Parathyroid adenoma (tissue), 2 donors: ENCODE measurements around the gene CRIM1.

Source experiments
- H2AFZ ChIP-seq: fragments of 300-600 bp; sonication (generic); one replicate; pipeline ENCODE4 v1.7.0; 2017; ENCODE audit warnings: antibody characterized with exemption, mild to moderate bottlenecking
- H3K27ac ChIP-seq: fragments of 300-600 bp; sonication (generic); one replicate; pipeline ENCODE4 v1.7.0; 2017
- H3K27me3 ChIP-seq: fragments of 300-600 bp; sonication (generic); one replicate; pipeline ENCODE4 v1.7.0; 2017; ENCODE audit warnings: low read length; ENCODE audit not compliant: control insufficient read depth, insufficient read depth
- H3K36me3 ChIP-seq: fragments of 300-600 bp; sonication (generic); one replicate; pipeline ENCODE4 v1.7.0; 2017; ENCODE audit warnings: low read length; ENCODE audit not compliant: control insufficient read depth, insufficient read depth
- H3K4me1 ChIP-seq: fragments of 300-600 bp; sonication (generic); one replicate; pipeline ENCODE4 v1.7.0; 2017; ENCODE audit warnings: control low read depth
- H3K4me2 ChIP-seq: fragments of 300-600 bp; sonication (generic); one replicate; pipeline ENCODE4 v1.7.0; 2017; ENCODE audit warnings: low read length
- H3K4me3 ChIP-seq: fragments of 300-600 bp; sonication (generic); one replicate; pipeline ENCODE4 v1.7.0; 2017; ENCODE audit warnings: low read depth, low read length
- H3K79me2 ChIP-seq: fragments of 300-600 bp; sonication (generic); one replicate; pipeline ENCODE4 v1.7.0; 2017; ENCODE audit warnings: control low read depth
- H3K9ac ChIP-seq: fragments of 300-600 bp; sonication (generic); one replicate; pipeline ENCODE4 v1.7.0; 2017; ENCODE audit warnings: mild to moderate bottlenecking
- H3K9me3 ChIP-seq: fragments of 300-600 bp; sonication (generic); one replicate; pipeline ENCODE4 v1.7.0; 2017; ENCODE audit warnings: low read length; ENCODE audit not compliant: control insufficient read depth
- CTCF ChIP-seq: fragments of 300-600 bp; sonication (generic); IDR thresholded peaks from one replicate; pipeline ENCODE4 v1.7.0; 2017; ENCODE audit warnings: antibody characterized with exemption, mild to moderate bottlenecking
- donor health status: primary hyperparathyroidism.

Gene CRIM1

DNA sequence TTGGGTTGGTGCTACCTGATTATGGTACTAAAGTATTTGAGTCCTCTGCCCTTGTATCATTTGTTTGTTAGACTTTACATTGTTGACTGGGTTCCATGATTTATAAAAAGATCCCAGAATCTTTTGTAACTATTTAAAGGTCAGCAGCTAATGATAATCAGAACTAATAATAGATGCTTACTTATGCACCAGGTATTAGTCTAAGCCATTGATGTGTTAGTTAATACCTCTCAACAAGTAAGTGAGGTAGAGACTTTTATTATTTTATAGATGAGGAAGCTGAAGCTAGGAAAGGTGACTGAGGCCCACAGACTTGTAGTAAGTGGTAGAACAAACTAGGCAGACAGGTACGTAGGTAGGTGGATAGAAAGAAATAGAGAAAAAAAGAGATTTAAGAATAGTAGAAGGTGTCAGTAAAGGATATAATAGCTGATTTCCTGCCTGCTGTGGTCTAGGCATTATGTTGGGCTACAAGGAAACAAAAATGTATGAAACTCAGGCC, 68.1 kb downstream of the CRIM1 start:
- no peaks in the 10 kb centered on the region for H3K4me1 ChIP-seq
- no peak overlapping the region for H2AFZ ChIP-seq
- H3K4me3 ChIP-seq, result no peak overlapping the region
- H3K9me3 ChIP-seq, result no peaks in the 10 kb centered on the region
- no peaks in the 10 kb centered on the region for H3K27me3 ChIP-seq
- H3K9ac ChIP-seq, result no peak overlapping the region
- no peak overlapping the region for H3K4me2 ChIP-seq
- no peak overlapping the region for H3K27ac ChIP-seq
- H3K79me2 ChIP-seq, result peaks cover 14% of the 10 kb centered on the region
- no peak for TF ChIP-seq CTCF
- no peaks in the 10 kb centered on the region for H3K36me3 ChIP-seq

DNA sequence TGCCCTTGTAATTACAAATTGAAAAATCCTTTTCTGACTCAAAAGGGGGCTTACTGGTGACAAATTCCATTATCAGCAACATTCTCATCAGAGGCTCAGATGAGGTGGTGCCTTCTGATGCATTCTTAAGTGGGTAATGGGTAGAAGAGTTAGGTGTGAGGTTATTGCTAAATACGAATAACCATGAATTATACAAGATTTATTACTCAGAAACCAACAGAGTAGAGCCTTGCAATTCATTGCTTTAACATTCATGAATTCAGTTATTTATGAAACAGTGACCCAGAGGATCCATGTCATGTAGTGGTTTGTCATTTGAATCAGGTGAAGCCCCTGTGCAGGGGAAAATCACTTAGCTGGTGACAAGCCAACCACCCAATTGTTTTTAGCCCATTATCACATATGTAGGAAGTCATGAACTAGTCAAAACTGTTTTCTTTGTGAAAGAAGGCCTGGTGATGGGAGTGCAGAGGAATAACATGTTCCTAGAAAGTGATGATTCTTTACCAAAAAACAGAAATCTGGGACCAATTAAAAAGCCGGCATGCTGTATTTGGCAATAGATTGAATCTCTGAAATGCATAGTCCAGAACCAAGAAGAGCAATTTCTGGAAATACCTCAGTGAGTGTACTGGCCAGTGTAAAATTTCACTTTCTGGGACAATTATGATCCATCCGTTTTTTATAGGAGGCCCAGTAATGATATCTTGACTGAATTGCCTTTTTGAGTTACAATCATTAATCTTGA, 70.2 kb downstream of the CRIM1 start:
- no peaks in the 10 kb centered on the region for H3K9me3 ChIP-seq
- no peak overlapping the region for H2AFZ ChIP-seq
- H3K79me2 ChIP-seq, result peaks cover 9% of the 10 kb centered on the region
- no peak for TF ChIP-seq CTCF
- no peaks in the 10 kb centered on the region for H3K27me3 ChIP-seq
- H3K36me3 ChIP-seq, result no peaks in the 10 kb centered on the region
- no peak overlapping the region for H3K27ac ChIP-seq
- H3K4me2 ChIP-seq, result no peak overlapping the region
- no peak overlapping the region for H3K4me3 ChIP-seq
- H3K9ac ChIP-seq, result no peak overlapping the region
- no peaks in the 10 kb centered on the region for H3K4me1 ChIP-seq

- Histone ChIP-seq H3K9me3 (no peaks in the 10 kb centered on the region), H3K4me1 (no peaks in the 10 kb centered on the region), H3K4me2 (no peak overlapping the region), H3K36me3 (no peaks in the 10 kb centered on the region), H3K79me2 (peaks cover 10% of the 10 kb centered on the region), H3K4me3 (no peak overlapping the region), H3K27me3 (no peaks in the 10 kb centered on the region), H3K9ac (no peak overlapping the region), H3K27ac (no peak overlapping the region), H2AFZ (no peak overlapping the region)
- no peak for TF ChIP-seq CTCF
Measured at GRCh38 chr2:36427790-36428243, 72.2 kb downstream of the CRIM1 start.

DNA sequence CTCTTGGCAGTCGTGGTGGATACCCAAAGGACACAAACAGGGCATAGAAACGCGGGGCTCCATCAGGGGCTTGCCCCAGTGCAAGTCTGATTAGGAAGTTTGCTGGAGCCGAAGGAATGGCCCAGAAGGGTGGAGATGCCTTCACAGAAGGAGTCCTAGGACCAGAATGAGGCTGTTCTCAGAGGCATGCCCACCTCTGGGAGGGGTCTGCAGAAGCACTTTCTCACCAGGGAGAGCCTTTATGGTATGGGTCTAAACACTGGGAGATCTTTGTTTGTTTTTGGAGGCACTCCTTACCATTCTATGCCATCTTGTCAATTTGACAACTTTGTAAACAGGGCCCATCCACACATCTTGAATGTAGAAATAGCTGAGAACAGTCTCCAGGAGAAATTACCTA, 75.0 kb downstream of the CRIM1 start:
- no peaks in the 10 kb centered on the region for H3K36me3 ChIP-seq
- H3K27ac ChIP-seq, result no peak overlapping the region
- no peaks in the 10 kb centered on the region for H3K9me3 ChIP-seq
- H3K4me1 ChIP-seq, result peaks cover 4% of the 10 kb centered on the region
- no peak overlapping the region for H3K4me2 ChIP-seq
- no peaks in the 10 kb centered on the region for H3K27me3 ChIP-seq
- no peak overlapping the region for H3K9ac ChIP-seq
- no peak overlapping the region for H2AFZ ChIP-seq
- peaks cover 13% of the 10 kb centered on the region for H3K79me2 ChIP-seq
- H3K4me3 ChIP-seq, result no peak overlapping the region
- TF ChIP-seq CTCF, result no peak

DNA sequence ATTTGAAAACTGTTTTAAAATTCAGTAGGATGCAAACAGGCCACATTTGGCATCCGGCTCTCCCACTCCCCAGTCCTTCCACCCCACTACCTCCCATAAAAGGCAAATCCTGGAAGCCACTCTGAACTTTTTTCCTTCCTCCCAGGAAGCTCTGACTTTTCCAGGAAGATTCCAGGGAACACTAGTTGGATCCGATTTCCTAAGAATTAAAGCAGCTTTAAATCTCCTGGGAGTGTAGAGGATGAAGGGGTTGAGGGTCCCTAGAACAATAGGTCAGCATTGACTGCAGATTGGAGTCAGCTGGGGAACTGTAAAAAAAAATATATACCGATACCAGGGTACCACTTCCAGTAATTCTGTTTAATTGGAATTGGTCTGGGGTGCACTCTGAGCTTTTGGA, 76.9 kb downstream of the CRIM1 start:
- H3K9ac ChIP-seq, result no peak overlapping the region
- H3K4me1 ChIP-seq, result peaks cover 4% of the 10 kb centered on the region
- H3K36me3 ChIP-seq, result no peaks in the 10 kb centered on the region
- H3K9me3 ChIP-seq, result no peaks in the 10 kb centered on the region
- peaks cover 13% of the 10 kb centered on the region for H3K79me2 ChIP-seq
- TF ChIP-seq CTCF, result no peak
- no peak overlapping the region for H3K4me2 ChIP-seq
- H3K27me3 ChIP-seq, result no peaks in the 10 kb centered on the region
- H3K4me3 ChIP-seq, result no peak overlapping the region
- no peak overlapping the region for H2AFZ ChIP-seq
- H3K27ac ChIP-seq, result no peak overlapping the region
